ENCODE measurements around the gene OR6B2.

OR6B2 gene

GRCh38 chr2:240041363-240041762 lies 11.1 kb upstream of the OR6B2 start:
- no peak for DNase-seq (ENCODE audit: low read depth in 2 of 2)

GRCh38 chr2:240037358-240037757 lies 7.1 kb upstream of the OR6B2 start:
- DNase-seq (ENCODE audit: low read depth in 2 of 2), result no peak

DNA sequence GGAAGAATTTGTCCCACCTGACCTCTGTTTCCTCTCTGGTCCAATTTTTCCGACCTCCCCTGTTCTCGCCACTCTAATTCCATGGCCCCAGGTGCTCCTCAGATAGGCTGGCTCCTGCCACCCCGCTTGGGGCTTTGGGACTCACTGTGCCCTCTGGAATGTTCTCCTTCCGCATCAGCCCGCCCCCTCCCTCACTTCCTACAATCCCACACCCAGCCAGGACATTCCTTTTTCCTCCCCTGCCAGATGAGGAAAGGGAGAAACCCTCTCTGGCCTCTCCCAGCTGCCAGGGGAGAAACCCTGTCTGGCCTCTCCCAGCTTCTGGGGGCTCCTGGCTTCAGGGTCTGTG lies 3.1 kb upstream of the OR6B2 start:
- no peak for DNase-seq (ENCODE audit: low read depth in 2 of 2)

DNA sequence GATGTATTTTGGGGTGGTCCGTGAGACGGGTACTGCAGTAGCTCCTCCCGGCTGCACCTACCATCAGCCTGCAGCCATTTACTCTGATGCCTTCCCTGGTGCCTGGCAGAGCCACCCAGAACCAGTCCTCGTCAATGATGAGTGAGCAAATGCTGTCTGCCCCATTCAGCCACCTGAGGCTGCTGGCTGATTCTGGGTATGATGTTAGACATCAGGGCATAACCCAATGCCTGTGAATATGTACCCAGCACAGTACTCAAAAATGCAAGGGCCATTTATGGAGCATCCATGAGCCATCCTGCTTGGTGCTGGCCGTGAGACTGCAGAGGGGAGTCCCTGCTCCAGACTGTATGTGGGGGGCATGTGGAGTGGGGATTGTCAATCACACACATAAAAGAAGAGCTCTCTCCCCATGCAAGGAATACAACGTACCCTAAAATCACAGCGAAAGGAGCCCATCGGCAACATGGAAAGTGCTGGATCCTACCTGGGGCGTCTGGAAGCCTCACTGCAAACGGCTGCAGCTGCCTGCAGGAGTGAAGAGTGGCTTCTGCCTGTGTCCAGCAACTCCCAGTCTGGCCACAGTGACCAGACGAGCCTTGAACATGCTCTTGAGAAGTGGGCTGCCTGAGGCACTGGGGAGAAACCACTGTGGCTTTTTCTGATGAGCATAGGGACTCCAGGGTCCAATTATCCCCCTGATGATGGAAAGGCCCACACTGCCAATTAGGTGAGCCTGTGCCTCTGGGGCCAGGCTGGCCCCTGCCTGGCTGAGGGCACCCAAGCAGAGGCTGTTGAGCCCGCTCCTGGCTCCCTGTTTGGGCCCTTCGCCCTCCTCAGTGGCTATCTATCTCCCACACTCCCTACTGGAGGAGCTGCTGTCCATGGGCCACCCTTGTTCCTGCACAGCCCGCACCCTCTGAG lies 2.4 kb upstream of the OR6B2 start:
- DNase-seq (ENCODE audit: low read depth in 2 of 2), result no peak

DNA sequence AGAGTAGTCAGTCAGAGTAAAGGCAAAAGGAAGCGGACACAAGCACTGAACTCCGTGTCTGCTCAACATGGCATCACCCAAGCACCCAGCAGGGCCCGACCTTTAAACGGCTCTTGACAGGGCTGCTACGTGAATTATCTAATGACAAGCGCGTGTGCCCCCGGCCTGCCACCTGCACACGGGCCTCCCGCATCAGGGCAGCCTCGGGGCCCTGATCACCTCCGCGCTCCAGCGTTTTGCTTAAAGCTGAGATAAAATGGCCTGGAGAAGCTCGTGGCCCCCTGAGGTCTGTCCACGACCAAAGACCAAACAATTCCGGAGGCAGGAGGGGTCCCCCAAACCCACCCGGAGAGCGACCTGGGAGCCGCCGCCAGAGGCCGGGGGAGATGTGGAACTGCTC lies 5.5 kb downstream of the OR6B2 start:
- no peak for DNase-seq (ENCODE audit: low read depth in 2 of 2)

DNA sequence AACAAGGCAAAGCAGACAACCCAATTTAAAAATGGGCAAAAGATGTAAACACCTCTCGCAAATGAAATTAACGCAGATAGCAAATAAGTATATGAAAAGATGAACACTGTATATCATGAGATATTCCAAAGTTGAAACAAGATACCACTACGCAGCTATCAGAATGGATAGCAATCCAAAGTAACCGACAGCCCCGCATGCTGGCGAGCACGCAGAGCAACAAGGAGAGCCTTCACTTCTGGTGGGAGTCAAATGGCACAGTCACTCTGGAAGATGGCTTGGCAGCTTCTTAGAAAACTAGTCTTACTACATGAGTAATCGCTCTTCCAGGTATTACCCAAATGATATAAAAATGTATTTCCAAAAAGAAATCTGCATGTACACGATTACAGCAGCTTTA lies 6.4 kb downstream of the OR6B2 start:
- no peak for DNase-seq (ENCODE audit: low read depth in 2 of 2)

GRCh38 chr2:240021488-240022104 lies 8.6 kb downstream of the OR6B2 start:
- peak; percentile 11 to 26 for DNase-seq (ENCODE audit: low read depth in 2 of 2)

DNA sequence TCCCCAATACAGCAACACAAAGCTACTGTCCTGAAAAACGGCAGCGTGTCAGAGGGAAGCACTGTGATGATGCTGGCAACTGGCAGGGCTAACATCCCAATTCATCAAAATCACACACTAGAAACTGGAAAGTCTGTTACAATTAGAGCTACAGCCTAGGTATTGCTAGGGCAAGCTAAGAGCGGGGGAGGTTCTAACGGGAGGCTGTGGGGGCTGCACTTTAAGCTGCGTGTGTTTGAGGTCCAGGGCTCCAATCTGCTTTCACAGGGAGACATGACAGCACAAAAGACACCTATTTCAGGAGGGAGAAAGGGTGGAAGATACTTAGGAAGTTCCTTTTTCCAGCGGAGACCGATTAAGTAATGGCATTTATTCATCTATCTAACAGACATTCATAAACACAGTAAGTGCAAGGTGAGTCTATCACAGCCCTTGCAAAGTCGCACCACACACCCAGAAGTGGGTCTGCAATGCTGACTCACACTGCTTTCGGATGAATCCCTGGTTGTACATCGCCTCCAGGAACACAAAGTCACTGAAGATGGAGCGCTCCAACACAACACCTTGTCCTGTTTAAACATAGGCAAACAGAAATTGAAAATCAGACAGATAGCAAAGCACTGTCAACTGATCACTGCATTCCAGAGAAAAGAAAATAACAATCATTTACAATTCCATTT lies 12.0 kb downstream of the OR6B2 start:
- DNase-seq (ENCODE audit: low read depth in 2 of 2), result no peak

GRCh38 chr2:240014327-240014726 lies 15.9 kb downstream of the OR6B2 start:
- DNase-seq (ENCODE audit: low read depth in 2 of 2), result no peak

DNA sequence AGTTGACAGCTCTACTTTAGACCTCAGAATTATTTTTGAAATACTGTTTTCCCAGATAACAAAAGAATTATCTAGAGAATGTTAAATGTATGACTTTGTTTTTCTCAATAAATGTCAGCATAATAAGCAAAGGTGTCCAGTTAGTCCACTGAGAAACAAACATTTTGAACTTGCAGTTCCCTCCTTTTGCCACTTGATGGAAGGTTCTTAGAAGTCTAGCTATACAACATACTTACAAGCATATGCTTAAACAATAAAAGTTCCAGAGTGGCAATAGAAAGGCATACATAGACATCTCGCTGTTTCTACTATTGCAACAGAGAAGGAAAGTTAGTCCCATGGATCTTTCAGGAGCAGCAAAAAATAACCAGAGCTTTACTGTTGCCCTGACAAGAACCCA lies 16.9 kb downstream of the OR6B2 start:
- no peak for DNase-seq (ENCODE audit: low read depth in 2 of 2)

DNA sequence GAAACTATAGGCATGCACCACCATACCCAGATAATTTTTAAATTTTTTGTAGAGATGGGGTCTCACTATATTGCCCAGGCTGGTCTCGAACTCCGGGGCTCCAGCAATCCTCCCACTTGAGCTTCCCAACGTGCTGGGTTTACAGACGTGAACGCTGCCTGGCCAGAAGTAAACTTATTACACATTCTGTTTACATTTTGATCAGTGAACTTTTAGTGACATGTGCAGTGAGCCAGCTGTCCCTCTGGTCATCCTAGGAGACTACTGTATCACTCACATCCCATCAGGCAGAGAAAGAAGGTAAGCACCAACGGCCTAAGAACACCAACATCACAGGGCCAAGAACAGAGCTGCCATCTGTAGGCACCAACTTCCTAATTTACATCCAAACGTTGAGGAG lies 27.2 kb downstream of the OR6B2 start:
- no peak for DNase-seq (ENCODE audit: low read depth in 2 of 2)

- no peak for DNase-seq (ENCODE audit: low read depth in 2 of 2)
Measured at GRCh38 chr2:240000671-240001070, 29.6 kb downstream of the OR6B2 start.

DNA sequence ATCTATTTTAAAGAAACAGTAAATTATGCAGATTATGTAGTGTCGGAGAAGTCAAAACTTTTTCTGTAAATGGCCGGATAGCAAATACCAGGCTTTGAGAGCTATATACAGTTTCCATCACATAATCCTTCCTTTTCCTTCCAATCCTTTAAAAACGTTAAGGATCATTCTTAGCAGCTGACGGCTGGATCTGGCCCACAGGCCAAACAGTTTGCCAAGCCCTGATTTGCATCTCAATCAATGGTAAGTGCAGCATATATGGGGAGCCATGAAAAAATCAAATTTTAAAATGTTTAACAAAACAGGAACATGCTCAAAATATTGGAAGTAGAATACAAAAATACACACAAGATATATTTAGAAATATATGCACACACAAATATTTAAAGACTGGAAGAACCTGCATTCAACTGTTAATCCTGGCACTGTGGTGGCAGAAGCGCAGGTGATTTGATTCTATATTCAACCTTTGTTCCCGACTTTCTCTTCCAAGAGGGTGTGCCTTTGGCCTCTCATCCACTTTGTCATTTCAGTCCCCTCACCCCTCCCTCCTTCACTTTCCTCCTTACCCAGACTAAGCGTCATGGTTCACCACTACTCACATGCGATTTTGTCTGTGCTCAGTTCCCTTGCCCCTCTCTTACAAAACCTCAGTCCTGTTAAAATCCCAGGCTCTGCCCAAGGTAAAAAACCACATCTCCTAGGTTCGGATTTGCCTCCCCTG lies 32.4 kb downstream of the OR6B2 start:
- no peak for DNase-seq (ENCODE audit: low read depth in 2 of 2)

GRCh38 chr2:239994086-239994485 lies 36.1 kb downstream of the OR6B2 start:
- no peak for DNase-seq (ENCODE audit: low read depth in 2 of 2)

- DNase-seq (ENCODE audit: low read depth in 2 of 2), result no peak
Measured at GRCh38 chr2:239993291-239993690, 36.9 kb downstream of the OR6B2 start.

GRCh38 chr2:239991689-239992314 lies 38.4 kb downstream of the OR6B2 start:
- no peak for DNase-seq (ENCODE audit: low read depth in 2 of 2)

GRCh38 chr2:239990966-239991365 lies 39.3 kb downstream of the OR6B2 start:
- no peak for DNase-seq (ENCODE audit: low read depth in 2 of 2)

DNA sequence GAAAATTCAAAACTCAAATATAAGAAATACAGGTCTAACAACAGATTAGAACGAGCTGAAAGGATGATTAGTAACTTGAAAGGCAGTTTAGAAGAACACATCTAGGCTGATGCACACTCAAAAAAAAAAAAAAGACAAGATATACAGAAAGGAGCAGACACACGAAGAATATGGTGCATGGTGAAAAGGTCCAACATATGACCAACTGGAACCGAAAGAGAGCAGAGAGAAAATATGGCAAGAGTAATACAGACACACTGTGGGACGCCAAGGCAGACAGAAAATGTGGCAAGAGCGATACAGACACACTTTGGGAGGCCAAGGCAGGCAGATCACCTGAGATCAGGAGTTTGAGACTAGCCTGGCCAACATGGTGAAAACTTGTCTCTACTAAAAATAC lies 44.9 kb downstream of the OR6B2 start:
- DNase-seq (ENCODE audit: low read depth in 2 of 2), result no peak

DNA sequence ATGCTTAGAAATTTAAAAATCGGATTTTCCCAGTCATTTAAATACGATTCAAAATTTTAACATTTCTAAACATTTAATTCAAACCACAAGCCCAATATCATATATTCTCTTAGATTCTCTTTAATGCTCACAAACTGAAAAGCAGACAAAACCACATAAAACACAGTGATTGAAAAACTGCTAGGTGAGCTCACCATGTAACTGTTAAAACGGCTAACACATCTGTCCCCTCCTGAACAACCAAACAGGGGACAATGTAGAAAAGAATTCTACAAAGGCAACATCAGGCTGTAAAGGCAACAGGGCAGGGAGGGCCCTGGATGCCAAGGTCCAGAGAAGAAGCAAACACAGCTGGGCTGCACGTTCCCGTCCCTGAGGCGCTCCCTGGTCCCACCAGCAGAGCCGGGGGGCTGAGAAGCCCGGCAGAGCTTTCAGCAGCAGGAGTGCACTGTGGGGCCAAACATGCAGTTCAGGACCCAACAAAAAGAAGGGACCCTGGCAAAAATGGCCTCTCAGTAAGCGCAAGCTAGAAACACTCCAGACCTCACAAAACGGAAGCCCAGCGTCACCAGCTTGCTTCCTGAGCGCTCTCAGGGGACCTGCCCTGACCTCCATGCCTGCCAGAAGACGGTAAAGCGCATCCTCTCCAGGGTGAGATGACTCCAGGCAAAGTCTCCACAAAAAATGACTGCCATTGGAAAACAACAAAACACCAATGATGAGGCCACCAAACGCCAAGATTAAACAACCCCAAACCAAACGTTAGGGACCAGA lies 45.6 kb downstream of the OR6B2 start:
- DNase-seq (ENCODE audit: low read depth in 2 of 2), result no peak

DNA sequence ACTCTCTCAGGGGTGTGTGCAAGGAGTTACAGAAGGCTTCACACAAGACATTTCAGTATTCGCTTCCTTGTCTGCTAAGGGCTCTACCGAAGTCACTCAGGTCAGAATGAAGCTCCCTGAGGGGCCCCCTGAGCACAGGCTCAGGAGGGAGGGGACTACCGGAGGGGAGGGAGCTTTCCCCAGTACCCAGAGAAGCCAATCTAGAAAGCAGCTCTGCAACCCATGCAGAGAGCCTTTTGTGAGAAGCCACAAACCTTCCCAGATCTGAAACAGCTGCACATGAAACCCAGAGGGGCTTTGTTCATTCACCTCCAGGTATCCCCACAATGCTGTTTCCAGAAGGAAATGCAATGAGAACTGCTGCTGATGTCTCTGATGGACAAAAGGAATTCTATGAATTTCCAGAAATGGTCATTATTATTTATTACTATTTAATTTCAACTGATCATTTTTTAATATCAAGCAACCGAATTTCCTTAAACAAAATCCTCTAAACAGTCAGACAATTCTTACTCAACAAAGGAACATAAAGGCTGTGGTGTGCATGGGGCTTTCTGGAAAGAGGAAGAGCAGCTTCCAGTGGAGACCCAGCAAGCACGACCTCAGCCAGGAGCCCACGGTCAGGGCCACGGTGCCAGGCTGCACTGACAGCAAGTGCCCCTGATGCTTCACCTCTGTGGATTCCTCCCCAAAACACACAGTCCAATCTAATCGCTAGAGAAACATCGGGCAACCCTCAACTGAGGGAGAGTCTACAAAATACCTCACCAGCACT lies 47.0 kb downstream of the OR6B2 start:
- DNase-seq (ENCODE audit: low read depth in 2 of 2), result no peak

Measured in stimulated activated CD8-positive, alpha-beta memory T cell treated with anti-CD3 and anti-CD28 coated beads, Interleukin-7, amount 100 ng/mL, for 1 hour (primary cell).